Neural progenitor cell (in vitro differentiated cells): ENCODE results near the gene TRMT10B.

Experiments
- EZH2 ChIP-seq: fragments of 200-600 bp; sonication (generic); IDR thresholded peaks from 2 replicates; pipeline ENCODE4 v1.6.1; 2017; ENCODE audit warnings: antibody characterized with exemption, mild to moderate bottlenecking, moderate library complexity
- EZH2phosphoT487 ChIP-seq: fragments of 200-600 bp; sonication (generic); IDR thresholded peaks from 2 replicates; pipeline ENCODE4 v1.6.1; 2017; ENCODE audit warnings: antibody characterized with exemption
- TF ChIP-seq, protein P1 (sequence below): fragments of 200-600 bp; sonication (generic); IDR thresholded peaks from 2 replicates; pipeline ENCODE4 v1.5.1; 2017; ENCODE audit warnings: antibody characterized with exemption, mild to moderate bottlenecking

DNA sequence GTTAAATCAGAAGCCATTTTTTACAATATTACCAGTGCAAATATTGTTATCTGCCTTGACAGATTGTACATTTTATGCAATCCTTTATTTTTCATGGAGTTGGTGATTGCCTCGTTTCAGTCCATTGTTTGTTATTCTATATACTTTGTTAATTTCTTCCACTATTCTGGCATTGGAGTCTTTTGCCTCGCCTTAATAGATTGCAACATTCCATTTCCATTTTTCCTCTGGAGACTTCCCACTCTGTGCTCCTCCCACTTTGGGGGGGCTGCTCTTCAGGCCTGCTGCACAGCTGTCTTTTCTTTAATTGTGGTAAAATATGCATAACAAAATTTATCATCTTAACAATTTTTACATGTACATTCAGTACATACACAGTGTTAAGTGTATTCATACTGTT is 42.6 kb downstream of the TRMT10B start:
- TF ChIP-seq, protein P1, sequence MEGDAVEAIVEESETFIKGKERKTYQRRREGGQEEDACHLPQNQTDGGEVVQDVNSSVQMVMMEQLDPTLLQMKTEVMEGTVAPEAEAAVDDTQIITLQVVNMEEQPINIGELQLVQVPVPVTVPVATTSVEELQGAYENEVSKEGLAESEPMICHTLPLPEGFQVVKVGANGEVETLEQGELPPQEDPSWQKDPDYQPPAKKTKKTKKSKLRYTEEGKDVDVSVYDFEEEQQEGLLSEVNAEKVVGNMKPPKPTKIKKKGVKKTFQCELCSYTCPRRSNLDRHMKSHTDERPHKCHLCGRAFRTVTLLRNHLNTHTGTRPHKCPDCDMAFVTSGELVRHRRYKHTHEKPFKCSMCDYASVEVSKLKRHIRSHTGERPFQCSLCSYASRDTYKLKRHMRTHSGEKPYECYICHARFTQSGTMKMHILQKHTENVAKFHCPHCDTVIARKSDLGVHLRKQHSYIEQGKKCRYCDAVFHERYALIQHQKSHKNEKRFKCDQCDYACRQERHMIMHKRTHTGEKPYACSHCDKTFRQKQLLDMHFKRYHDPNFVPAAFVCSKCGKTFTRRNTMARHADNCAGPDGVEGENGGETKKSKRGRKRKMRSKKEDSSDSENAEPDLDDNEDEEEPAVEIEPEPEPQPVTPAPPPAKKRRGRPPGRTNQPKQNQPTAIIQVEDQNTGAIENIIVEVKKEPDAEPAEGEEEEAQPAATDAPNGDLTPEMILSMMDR, result no peak
- no peak for TF ChIP-seq EZH2
- no peak for TF ChIP-seq EZH2phosphoT487
